MM.1S (cell line): ENCODE results near the gene LGALS9.

Experiments
- DNase-seq: peaks from one replicate; pipeline ENCODE4 v3.0.0-alpha.2; 2015
- H2AFZ ChIP-seq: fragments of 300-600 bp; sonication (generic); 2 replicates; pipeline ENCODE4 v1.6.0; 2016; ENCODE audit warnings: antibody characterized with exemption, low read length
- H3F3A ChIP-seq: fragments of 300-600 bp; sonication (generic); 2 replicates; pipeline ENCODE4 v1.6.1; 2016; ENCODE audit warnings: mild to moderate bottlenecking, antibody characterized with exemption, low read length, moderate library complexity, mixed read lengths; ENCODE audit not compliant: insufficient read depth
- H3K27ac ChIP-seq: fragments of 300-600 bp; sonication (generic); 2 replicates; pipeline ENCODE4 v1.5.1; 2016; ENCODE audit warnings: mild to moderate bottlenecking, low read length
- H3K27me3 ChIP-seq: fragments of 300-600 bp; sonication (generic); replicated peaks from 2 replicates; pipeline ENCODE4 v1.6.0; 2016; ENCODE audit warnings: low read length; ENCODE audit not compliant: insufficient read depth
- H3K36me3 ChIP-seq: fragments of 300-600 bp; sonication (generic); replicated peaks from 2 replicates; pipeline ENCODE4 v1.6.1; 2016; ENCODE audit warnings: mild to moderate bottlenecking, low read length, mixed read lengths; ENCODE audit not compliant: insufficient read depth
- H3K4me1 ChIP-seq: fragments of 300-600 bp; sonication (generic); 2 replicates; pipeline ENCODE4 v1.6.1; 2016; ENCODE audit warnings: low read length, mixed read lengths
- H3K4me2 ChIP-seq: fragments of 300-600 bp; sonication (generic); 2 replicates; pipeline ENCODE4 v1.6.0; 2016; ENCODE audit warnings: low read depth, low read length
- H3K4me3 ChIP-seq: fragments of 300-600 bp; sonication (generic); 2 replicates; pipeline ENCODE4 v1.5.1; 2016; ENCODE audit warnings: low read length, mixed read lengths
- H3K79me2 ChIP-seq: fragments of 300-600 bp; sonication (generic); 2 replicates; pipeline ENCODE4 v1.6.1; 2016; ENCODE audit warnings: mixed run types, low read length, mixed read lengths
- H3K9ac ChIP-seq: fragments of 300-600 bp; sonication (generic); 2 replicates; pipeline ENCODE4 v1.6.1; 2016; ENCODE audit warnings: low read length, mixed read lengths
- H3K9me2 ChIP-seq: fragments of 300-600 bp; sonication (generic); replicated peaks from 2 replicates; pipeline ENCODE4 v1.6.1; 2016; ENCODE audit warnings: mild to moderate bottlenecking, low read length, mixed read lengths; ENCODE audit not compliant: insufficient read depth
- H3K9me3 ChIP-seq: fragments of 300-600 bp; sonication (generic); replicated peaks from 2 replicates; pipeline ENCODE4 v1.6.1; 2016; ENCODE audit warnings: mild to moderate bottlenecking, low read length, mixed read lengths; ENCODE audit not compliant: insufficient read depth
- H4K20me1 ChIP-seq: fragments of 300-600 bp; sonication (generic); 2 replicates; pipeline ENCODE4 v1.6.1; 2016; ENCODE audit warnings: mild to moderate bottlenecking, low read length, moderate library complexity, mixed read lengths; ENCODE audit not compliant: insufficient read depth
- CTCF ChIP-seq: fragments of 300-600 bp; sonication (generic); IDR thresholded peaks from 2 replicates; pipeline ENCODE4 v1.5.1; 2016; ENCODE audit warnings: antibody characterized with exemption, low read length, mixed read lengths
- EZH2 ChIP-seq: fragments of 300-600 bp; sonication (generic); optimal IDR thresholded peaks from 2 replicates; pipeline ENCODE3; 2017; ENCODE audit warnings: low read depth, mild to moderate bottlenecking, antibody characterized with exemption, low read length, mixed read lengths
- EZH2phosphoT487 ChIP-seq: fragments of 300-600 bp; sonication (generic); IDR thresholded peaks from 2 replicates; pipeline ENCODE4 v1.6.1; 2018; ENCODE audit warnings: antibody characterized with exemption, low read length

Gene LGALS9

GRCh38 chr17:27601975-27602302 is 29.0 kb upstream of the LGALS9 start:
- TF ChIP-seq EZH2phosphoT487, result no peak
- TF ChIP-seq EZH2, result no peak
- TF ChIP-seq CTCF, result no peak
- H3K79me2 ChIP-seq, result no peaks in the 10 kb centered on the region
- H2AFZ ChIP-seq, result no peak overlapping the region
- no peak for DNase-seq
- H4K20me1 ChIP-seq, result no peaks in the 10 kb centered on the region
- H3K4me2 ChIP-seq, result no peak overlapping the region
- H3F3A ChIP-seq, result no peaks in the 10 kb centered on the region
- no peaks in the 10 kb centered on the region for H3K9me3 ChIP-seq
- H3K27ac ChIP-seq, result no peak overlapping the region
- H3K4me1 ChIP-seq, result no peaks in the 10 kb centered on the region
- no peak overlapping the region for H3K9ac ChIP-seq
- H3K9me2 ChIP-seq, result no peaks in the 10 kb centered on the region
- H3K36me3 ChIP-seq, result no peaks in the 10 kb centered on the region
- no peaks in the 10 kb centered on the region for H3K27me3 ChIP-seq
- H3K4me3 ChIP-seq, result no peak overlapping the region

GRCh38 chr17:27602721-27603420 is 28.1 kb upstream of the LGALS9 start:
- Histone ChIP-seq H3K36me3 (no peaks in the 10 kb centered on the region), H3K4me3 (no peak overlapping the region), H3K4me1 (no peaks in the 10 kb centered on the region), H3K79me2 (no peaks in the 10 kb centered on the region), H3K9me2 (no peaks in the 10 kb centered on the region), H3K9me3 (no peaks in the 10 kb centered on the region), H3K27me3 (no peaks in the 10 kb centered on the region), H3K4me2 (no peak overlapping the region), H4K20me1 (no peaks in the 10 kb centered on the region), H3K9ac (no peak overlapping the region), H2AFZ (no peak overlapping the region), H3F3A (no peaks in the 10 kb centered on the region), H3K27ac (no peak overlapping the region)
- TF ChIP-seq EZH2phosphoT487 (no peak), CTCF (peak; percentile 94), EZH2 (no peak)
- peak; percentile 66 for DNase-seq

GRCh38 chr17:27603421-27603770 is 27.6 kb upstream of the LGALS9 start:
- H3K9ac ChIP-seq, result no peak overlapping the region
- H3K27me3 ChIP-seq, result no peaks in the 10 kb centered on the region
- H4K20me1 ChIP-seq, result no peaks in the 10 kb centered on the region
- no peaks in the 10 kb centered on the region for H3K9me2 ChIP-seq
- H3K9me3 ChIP-seq, result no peaks in the 10 kb centered on the region
- DNase-seq, result no peak
- H3K79me2 ChIP-seq, result no peaks in the 10 kb centered on the region
- H3F3A ChIP-seq, result no peaks in the 10 kb centered on the region
- no peak overlapping the region for H3K4me3 ChIP-seq
- H3K36me3 ChIP-seq, result no peaks in the 10 kb centered on the region
- no peak overlapping the region for H3K4me2 ChIP-seq
- H2AFZ ChIP-seq, result no peak overlapping the region
- no peak for TF ChIP-seq CTCF
- TF ChIP-seq EZH2phosphoT487, result no peak
- TF ChIP-seq EZH2, result no peak
- H3K4me1 ChIP-seq, result no peaks in the 10 kb centered on the region
- no peak overlapping the region for H3K27ac ChIP-seq
